Right ventricle myocardium superior (tissue), 1 donor: ENCODE results near the gene UBE2H. TPM values are rescaled to one million over a fixed set of nuclear protein-coding genes. Genes with fewer than 3 reads are reported as not detected.
"Not testable (repeated sequence)": the region's sequence is repeated elsewhere in the genome, so short reads cannot be mapped to it uniquely, and the experiment has no call there.

Experiments used
- ATAC-seq: fragments of 200-7000 bp; cut with Tn5 transposase; one replicate; pipeline ENCODE4 v1.9.1; 2020; ENCODE audit warnings: mild to moderate bottlenecking; ENCODE audit not compliant: poor library complexity
- DNase-seq: peaks from one replicate; pipeline ENCODE4 v3.0.0-alpha.2; 2020
- intact Hi-C: fragments of 100-400 bp; cut with DNase I; formaldehyde crosslinking; loops from one replicate; pipeline ENCODE4 v1.11.2; 2022
- total RNA-seq: library from RNA; stranded (reverse); fragmentation: NEBNext Ultra II Directional; extraction: Animal tissue kit (Norgen Biotek cat#: 25700); gene quantifications from one replicate; pipeline ENCODE4 v1.2.1, GENCODE V29; 2021
- donor health status: DM: no; HTN: yes; CAD: no; lungs with severe emphysema.

Gene UBE2H
- total RNA-seq, 1 donor from 2014 or later, result 96.8 TPM

- DNase-seq (no peak), ATAC-seq (no peak)
- intact Hi-C loops, result no loop called here
These were observed 94.3 kb downstream of the UBE2H start for GRCh38 chr7:129858490-129858889.

GRCh38 chr7:129857313-129857712 is 95.4 kb downstream of the UBE2H start:
- ATAC-seq (no peak), DNase-seq (no peak)
- intact Hi-C loops, result no loop called here

GRCh38 chr7:129855935-129856717 is 96.6 kb downstream of the UBE2H start:
- DNase-seq (no peak), ATAC-seq (no peak)
- intact Hi-C loops, result no loop called here

- no peak for ATAC-seq
- DNase-seq, result no peak
- intact Hi-C loops, result no loop called here
These were observed 97.5 kb downstream of the UBE2H start for GRCh38 chr7:129855234-129855673.

- ATAC-seq (no peak), DNase-seq (no peak)
- intact Hi-C loops, result no loop called here
These were observed 98.4 kb downstream of the UBE2H start for GRCh38 chr7:129854401-129854800.

GRCh38 chr7:129853661-129854268 is 99.0 kb downstream of the UBE2H start:
- no peak for ATAC-seq
- intact Hi-C loops, result no loop called here
- no peak for DNase-seq

- DNase-seq, result no peak
These were observed 101.0 kb downstream of the UBE2H start for GRCh38 chr7:129851809-129852208.

GRCh38 chr7:129851174-129851573 is 101.6 kb downstream of the UBE2H start:
- intact Hi-C loops, result no loop called here
- DNase-seq (no peak), ATAC-seq (no peak)

More at GRCh38 chr7:129851809-129852208, 101.0 kb downstream of the UBE2H start:
- intact Hi-C loops, result no loop called here
- ATAC-seq, result no peak

GRCh38 chr7:129848436-129848835 is 104.3 kb downstream of the UBE2H start:
- intact Hi-C loops, result no loop called here
- DNase-seq, result no peak
- ATAC-seq, result no peak

GRCh38 chr7:129845972-129846327 is 106.8 kb downstream of the UBE2H start:
- DNase-seq (no peak), ATAC-seq (no peak)
- intact Hi-C loops, result no loop called here

GRCh38 chr7:129845178-129845971 is 107.4 kb downstream of the UBE2H start:
- DNase-seq (no peak), ATAC-seq (peak; percentile 38)
- intact Hi-C loops, result no loop called here

- ATAC-seq (no peak), DNase-seq (no peak)
- intact Hi-C loops, result no loop called here
These were observed 108.6 kb downstream of the UBE2H start for GRCh38 chr7:129843978-129844840.

GRCh38 chr7:129843365-129843898 is 109.3 kb downstream of the UBE2H start:
- ATAC-seq (no peak), DNase-seq (no peak)
- intact Hi-C loops, result no loop called here

GRCh38 chr7:129841465-129841864 is 111.3 kb downstream of the UBE2H start:
- ATAC-seq (no peak), DNase-seq (no peak)
- intact Hi-C loops, result no loop called here

- DNase-seq (no peak), ATAC-seq (peak; percentile 80)
- intact Hi-C loops, result no loop called here
These were observed 112.0 kb downstream of the UBE2H start for GRCh38 chr7:129840757-129841156.

GRCh38 chr7:129836983-129837382 is 115.8 kb downstream of the UBE2H start:
- ATAC-seq (no peak), DNase-seq (no peak)
- intact Hi-C loops, result no loop called here

GRCh38 chr7:129835569-129835968 is 117.2 kb downstream of the UBE2H start:
- no peak for ATAC-seq
- intact Hi-C loops, result no loop called here
- no peak for DNase-seq

- ATAC-seq, DNase-seq, intact Hi-C loops: not testable (repeated sequence)
These were observed 119.4 kb downstream of the UBE2H start for GRCh38 chr7:129833353-129833752.
